Non-pigmented ciliary epithelial cell (primary cell): ENCODE results near the gene ADGRL1.
"Not testable (repeated sequence)": the region's sequence is repeated elsewhere in the genome, so short reads cannot be mapped to it uniquely, and the experiment has no call there.

ENCODE experiments used
- DNase-seq: peaks from one replicate; pipeline ENCODE4 v3.0.0-alpha.2; 2010; ENCODE audit warnings: low read depth

ADGRL1 gene

GRCh38 chr19:14161305-14161704 is 44.7 kb downstream of the ADGRL1 start:
- no peak for DNase-seq

GRCh38 chr19:14160017-14160703 is 45.8 kb downstream of the ADGRL1 start:
- DNase-seq: no peak

GRCh38 chr19:14159059-14159458 is 46.9 kb downstream of the ADGRL1 start:
- DNase-seq: no peak

- DNase-seq: no peak
Measured at GRCh38 chr19:14158276-14159023, 47.5 kb downstream of the ADGRL1 start.

- no peak for DNase-seq
Measured at GRCh38 chr19:14156971-14157717, 48.8 kb downstream of the ADGRL1 start.

DNA sequence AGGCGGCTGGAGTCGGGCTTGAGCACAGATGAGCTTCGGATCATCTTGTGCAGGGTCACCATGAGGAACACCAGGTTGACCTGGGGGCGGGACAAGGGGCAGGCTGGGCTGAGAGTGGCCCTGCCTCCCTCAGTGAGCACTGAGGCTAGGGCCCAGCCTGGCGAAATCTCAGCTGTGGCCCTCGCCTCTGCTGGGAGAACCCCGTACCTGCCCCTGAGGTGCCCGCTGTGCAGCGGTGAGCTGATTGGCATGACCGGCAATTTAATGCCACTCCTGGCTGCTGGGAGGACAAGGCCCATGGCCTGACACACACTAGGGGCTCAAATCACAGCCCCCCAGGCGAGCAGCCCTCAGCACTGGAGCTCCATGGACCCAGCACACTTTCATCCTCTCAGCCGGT is 49.8 kb downstream of the ADGRL1 start:
- DNase-seq: no peak

DNA sequence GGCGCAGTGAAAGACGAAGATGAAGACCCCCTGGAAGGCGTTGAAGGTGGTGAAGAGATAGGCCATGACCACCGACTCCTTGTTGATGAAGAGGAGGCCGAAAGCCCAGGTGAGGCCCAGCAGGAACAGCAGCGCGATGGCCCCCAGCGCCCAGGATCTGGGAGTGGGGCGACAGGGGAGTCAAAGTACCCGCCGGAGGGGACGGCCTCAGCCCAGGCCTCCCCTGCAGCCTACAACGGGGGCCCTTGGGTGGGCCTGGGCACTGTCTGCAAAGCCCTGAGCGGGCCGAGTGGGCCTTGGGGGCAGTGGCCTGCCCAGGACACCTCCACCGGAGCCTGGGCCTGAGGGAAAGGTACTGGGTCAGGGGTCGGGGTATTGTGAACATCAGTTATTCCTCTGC is 50.6 kb downstream of the ADGRL1 start:
- DNase-seq: no peak

GRCh38 chr19:14152713-14153112 is 53.3 kb downstream of the ADGRL1 start:
- no peak for DNase-seq

DNA sequence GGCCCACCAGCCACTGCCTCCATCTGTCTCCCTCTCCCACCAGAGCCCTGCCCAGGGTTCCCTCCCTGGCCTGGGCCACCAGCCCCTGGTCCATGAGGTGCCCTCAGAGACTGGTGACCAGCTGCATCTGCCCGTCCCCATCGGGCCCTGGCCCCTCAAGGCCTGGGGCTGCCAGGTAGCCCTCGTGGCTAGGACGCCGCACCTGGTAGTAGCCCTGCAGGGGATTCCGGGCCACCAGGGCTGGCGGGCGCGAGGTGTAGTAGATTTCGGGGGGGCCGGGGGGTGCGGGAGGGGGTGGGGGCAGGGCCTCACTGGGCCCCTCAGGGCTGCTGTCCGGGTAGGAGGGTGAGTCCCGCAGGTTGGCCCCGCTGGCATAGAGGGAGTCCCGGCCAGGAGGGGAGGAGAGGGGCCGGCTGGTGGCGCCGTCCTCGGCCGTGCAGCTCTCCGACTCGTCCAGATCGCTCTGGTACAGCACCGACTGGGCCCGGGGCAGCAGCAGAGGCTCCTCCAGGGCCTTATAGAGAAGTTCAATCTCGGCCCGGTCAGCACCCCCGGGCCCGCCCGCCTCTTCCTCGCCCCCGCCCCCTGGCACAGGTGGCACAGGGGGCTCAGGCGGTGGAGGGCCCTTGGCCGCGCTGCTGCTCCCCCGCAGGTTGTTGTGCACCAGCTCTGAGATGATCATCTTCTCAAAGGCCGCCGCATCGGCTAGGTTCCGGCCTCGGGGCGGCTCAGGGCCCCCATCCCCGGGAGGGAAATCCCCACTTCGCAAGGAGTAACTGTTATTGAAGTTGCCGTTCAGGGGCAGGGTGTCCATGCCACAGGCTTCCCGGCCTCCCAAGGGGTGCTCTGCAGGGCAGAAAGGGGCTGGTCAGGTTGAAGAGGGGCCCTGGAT is 55.0 kb downstream of the ADGRL1 start:
- no peak for DNase-seq

DNA sequence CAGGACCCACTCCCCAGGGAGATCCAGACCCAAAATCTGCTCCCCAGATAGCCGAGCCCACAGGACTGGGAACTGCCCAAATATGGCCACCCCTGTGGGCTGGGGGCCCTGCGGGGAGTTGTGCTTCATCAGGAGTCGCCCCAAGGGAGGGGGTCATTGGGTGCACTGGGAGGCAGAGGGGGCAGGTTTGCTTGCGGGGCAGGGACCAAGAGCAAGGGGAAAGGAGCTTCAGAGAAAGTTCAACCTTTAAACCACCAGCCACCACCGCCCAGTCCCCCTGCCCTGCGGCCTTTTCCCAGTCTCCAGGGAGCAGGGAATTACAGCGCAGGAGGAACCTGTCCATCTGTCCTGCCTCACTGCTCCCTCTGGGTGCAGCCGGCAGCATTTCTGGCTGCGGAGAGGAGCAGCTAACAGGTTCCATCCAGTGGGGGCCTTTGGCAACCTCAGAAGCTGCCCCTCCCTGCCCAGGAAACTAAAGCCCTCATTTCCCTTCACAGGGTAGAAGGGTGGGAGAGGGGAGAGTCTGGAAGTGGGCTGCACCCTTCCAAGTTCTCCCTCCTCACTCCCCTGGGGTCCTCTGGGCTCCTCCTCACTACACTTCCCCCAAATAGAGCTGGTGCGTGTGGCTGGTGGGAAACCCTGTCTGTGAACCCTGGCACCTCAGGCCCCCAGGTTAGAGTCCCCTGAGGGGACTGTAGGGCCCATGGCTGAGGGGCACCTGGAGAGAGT is 55.8 kb downstream of the ADGRL1 start:
- DNase-seq: no peak

- no peak for DNase-seq
Measured at GRCh38 chr19:14149509-14149994, 56.4 kb downstream of the ADGRL1 start.

DNA sequence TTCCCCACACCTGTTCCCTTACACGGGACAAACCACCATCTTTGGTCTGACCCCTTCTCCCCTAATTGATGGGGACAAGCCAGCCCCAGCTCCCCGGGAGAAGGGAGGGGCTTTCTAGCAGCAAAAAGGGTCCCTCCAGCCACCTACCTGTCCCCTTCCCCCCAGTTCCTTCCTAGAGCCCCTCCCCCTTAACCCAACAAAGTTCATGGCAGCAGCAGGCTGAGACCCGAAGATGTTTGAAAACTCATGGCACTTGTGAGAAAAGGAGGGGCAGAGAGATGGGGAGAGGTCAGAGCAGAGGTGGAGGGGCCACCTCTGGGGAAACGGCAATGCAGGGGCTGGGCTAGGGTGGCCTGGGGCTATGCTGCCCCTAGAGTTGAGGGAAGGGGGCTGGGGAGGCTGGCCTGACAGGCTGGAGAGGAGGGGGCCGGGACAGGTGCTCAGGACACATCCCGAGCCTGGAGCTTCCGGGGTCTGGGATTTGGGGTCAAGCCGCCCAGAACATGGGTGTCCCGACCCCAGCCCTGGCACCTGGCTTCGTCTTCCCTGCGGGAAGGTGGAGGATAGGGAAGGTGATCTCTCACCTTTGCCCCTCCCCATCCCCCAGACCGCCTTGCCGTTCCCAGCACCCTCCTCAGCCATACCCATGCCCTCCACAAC is 57.1 kb downstream of the ADGRL1 start:
- no peak for DNase-seq

GRCh38 chr19:14147797-14148605 is 58.0 kb downstream of the ADGRL1 start:
- no peak for DNase-seq

GRCh38 chr19:14146789-14147216 is 59.2 kb downstream of the ADGRL1 start:
- DNase-seq: peak; percentile 59

DNA sequence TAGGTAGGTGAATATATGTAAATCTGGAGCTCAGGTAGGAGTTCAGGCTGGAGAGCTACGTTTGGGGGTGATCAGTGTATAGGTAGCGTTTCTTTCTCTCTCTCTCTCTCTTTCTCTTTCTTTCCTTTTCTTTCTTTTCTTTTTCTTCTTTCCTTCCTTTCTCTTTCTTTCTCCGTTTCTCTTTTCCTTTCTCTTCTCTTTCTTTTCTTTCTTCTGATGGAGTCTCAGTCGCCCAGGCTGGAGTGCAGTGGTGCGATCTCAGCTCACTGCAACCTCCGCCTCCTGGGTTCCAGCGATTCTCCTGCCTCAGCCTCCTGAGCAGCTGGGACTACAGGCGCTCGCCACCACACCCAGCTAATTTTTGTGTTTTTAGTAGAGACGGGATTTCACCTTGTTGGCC is 59.8 kb downstream of the ADGRL1 start:
- DNase-seq: not testable (repeated sequence)

- DNase-seq: no peak
Measured at GRCh38 chr19:14145381-14145780, 60.6 kb downstream of the ADGRL1 start.

DNA sequence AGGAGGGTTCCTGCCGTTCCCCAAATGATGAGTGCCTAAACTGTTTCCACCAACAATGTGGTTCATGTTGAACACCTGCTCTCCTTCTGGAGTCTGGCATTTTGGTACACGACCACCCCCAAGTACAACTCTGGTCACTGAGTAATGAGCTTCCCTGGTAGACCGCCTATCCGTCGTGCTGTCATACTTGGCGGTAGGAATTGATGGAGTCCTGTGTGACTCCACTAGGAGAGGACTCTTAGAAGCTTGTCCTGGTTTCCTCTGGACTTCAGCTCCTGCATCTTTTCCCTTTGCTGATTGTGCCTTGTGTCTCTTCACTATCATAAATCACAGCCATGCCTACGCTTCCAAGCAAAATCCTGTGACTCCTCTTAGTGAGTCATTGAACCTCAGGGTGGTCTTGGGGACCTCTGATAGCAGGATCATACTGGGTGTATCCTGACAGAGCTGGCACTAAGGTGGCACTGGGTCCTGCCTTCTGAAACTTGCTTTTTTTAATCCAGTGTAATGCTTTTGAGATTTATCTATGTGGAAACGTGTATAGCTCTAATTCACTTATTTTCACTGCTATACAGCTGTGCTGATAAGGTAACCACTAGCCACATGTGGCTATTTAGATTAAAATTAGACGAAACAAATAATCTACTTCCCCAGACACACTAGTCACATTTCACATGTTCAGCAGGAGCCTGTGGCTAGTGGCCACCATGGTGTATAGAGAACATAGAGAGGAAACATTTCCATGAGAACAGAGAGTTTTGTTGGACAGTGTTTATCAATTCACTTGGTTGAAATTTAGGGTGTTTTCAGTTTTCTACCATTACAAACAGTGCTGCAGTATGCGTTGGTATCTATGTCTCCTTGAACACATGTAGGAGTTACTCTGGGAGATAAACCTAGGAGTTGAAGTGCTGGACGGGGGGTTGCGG is 63.4 kb downstream of the ADGRL1 start:
- DNase-seq: no peak

DNA sequence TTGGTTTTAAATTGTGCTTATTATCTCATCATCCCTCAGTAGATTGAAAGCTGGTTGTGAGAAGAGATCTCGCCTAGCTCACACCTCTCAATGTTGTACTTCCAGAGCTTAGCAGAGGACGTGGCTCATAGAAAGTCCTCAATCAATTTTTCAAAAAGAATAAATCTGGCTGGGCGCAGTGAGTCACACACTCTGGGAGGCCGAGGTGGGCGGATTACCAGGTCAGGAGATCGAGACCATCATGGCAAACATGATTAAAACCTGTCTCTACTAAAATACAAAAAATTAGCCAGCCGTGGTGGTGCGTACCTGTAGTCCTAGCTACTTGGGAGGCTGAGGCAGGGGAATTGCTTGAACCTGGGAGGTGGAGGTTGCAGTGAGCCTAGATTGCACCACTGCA is 64.9 kb downstream of the ADGRL1 start:
- no peak for DNase-seq

- DNase-seq: no peak
Measured at GRCh38 chr19:14139944-14140343, 66.0 kb downstream of the ADGRL1 start.
